Lower lobe of right lung (tissue), 2 donors: ENCODE results near the gene ANKS4B. TPM values are rescaled to one million over a fixed set of nuclear protein-coding genes. Genes with fewer than 3 reads are reported as not detected.

ENCODE experiments used
- ATAC-seq, 2 donors: fragments of 200-7000 bp; cut with Tn5 transposase; one replicate each; pipeline ENCODE4 v1.9.1; 2020 to 2022; ENCODE audit warnings: mild to moderate bottlenecking in 2 of 2, moderate library complexity in 2 of 2
- DNase-seq: peaks from one replicate; pipeline ENCODE4 v3.0.0-alpha.2; 2020
- H3K27ac ChIP-seq: fragments of 200-600 bp; one replicate; pipeline ENCODE4 v1.8.0; 2022
- H3K27me3 ChIP-seq: fragments of 200-600 bp; one replicate; pipeline ENCODE4 v1.8.0; 2022; ENCODE audit warnings: low read depth
- H3K36me3 ChIP-seq: fragments of 200-600 bp; one replicate; pipeline ENCODE4 v1.8.0; 2022; ENCODE audit warnings: mild to moderate bottlenecking
- H3K4me1 ChIP-seq: fragments of 200-600 bp; one replicate; pipeline ENCODE4 v1.8.0; 2022
- H3K4me3 ChIP-seq: fragments of 200-600 bp; one replicate; pipeline ENCODE4 v1.8.0; 2022; ENCODE audit warnings: mild to moderate bottlenecking
- H3K9me3 ChIP-seq: fragments of 200-600 bp; one replicate; pipeline ENCODE4 v1.8.0; 2022
- CTCF ChIP-seq: fragments of 200-600 bp; IDR thresholded peaks from one replicate; pipeline ENCODE4 v1.8.0; 2022; ENCODE audit warnings: antibody characterized with exemption, mild to moderate bottlenecking
- intact Hi-C: fragments of 100-400 bp; cut with DNase I; formaldehyde crosslinking; loops from one replicate; pipeline ENCODE4 v1.11.0; 2022
- total RNA-seq: library from RNA; stranded (reverse); fragmentation: NEBNext Ultra II Directional; extraction: Animal tissue kit (Norgen Biotek cat#: 25700); gene quantifications from one replicate; pipeline ENCODE4 v1.2.1, GENCODE V29; 2021
- donor health status: DM: no; HTN: yes; CAD: no; lungs with severe emphysema.

The ANKS4B gene
- total RNA-seq, 1 donor from 2014 or later = not detected

- Histone ChIP-seq H3K27me3 (no peaks in the 10 kb centered on the region), H3K4me1 (no peaks in the 10 kb centered on the region), H3K27ac (no peak overlapping the region), H3K9me3 (no peaks in the 10 kb centered on the region), H3K36me3 (no peaks in the 10 kb centered on the region), H3K4me3 (no peak overlapping the region)
- ATAC-seq (peak in 1 of 2 donors; percentile 21), DNase-seq (no peak)
- intact Hi-C loops = no loop called here
- TF ChIP-seq CTCF = no peak
Measured at GRCh38 chr16:21218153-21218552, 15.3 kb upstream of the ANKS4B start.

DNA sequence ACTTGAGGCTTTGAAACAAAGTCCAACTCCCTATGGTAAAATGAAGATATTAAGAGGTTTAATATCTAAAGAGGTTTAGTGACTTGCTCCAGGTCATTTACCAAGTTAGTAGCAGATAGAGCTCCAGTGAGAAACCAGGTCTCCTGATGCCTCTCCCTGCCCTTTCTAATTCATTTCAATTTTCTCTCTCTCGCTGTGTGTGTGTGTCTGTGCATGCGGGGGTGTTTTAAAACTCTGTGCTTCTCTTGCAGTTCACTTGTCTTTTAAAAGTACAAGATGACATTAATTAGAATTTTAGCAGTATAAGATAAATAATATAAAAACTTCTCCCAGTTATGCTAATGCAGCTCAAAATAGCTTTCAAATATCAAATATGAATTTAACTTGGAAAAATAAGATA is 13.9 kb upstream of the ANKS4B start:
- DNase-seq = no peak
- Histone ChIP-seq H3K36me3 (no peaks in the 10 kb centered on the region), H3K4me1 (no peaks in the 10 kb centered on the region), H3K27ac (no peak overlapping the region), H3K4me3 (no peak overlapping the region), H3K9me3 (no peaks in the 10 kb centered on the region), H3K27me3 (peaks cover 4% of the 10 kb centered on the region)
- TF ChIP-seq CTCF = no peak
- intact Hi-C loops = no loop called here
- ATAC-seq = no peak

GRCh38 chr16:21222495-21223337 is 10.8 kb upstream of the ANKS4B start:
- no peaks in the 10 kb centered on the region for H3K36me3 ChIP-seq
- DNase-seq (no peak), ATAC-seq (peak; percentile 84 to 92)
- peaks cover 4% of the 10 kb centered on the region for H3K27me3 ChIP-seq
- no peaks in the 10 kb centered on the region for H3K9me3 ChIP-seq
- TF ChIP-seq CTCF = no peak
- peak overlapping the region; percentile 31 for H3K27ac ChIP-seq
- intact Hi-C loops = no loop called here
- H3K4me1 ChIP-seq = no peaks in the 10 kb centered on the region
- no peak overlapping the region for H3K4me3 ChIP-seq

DNA sequence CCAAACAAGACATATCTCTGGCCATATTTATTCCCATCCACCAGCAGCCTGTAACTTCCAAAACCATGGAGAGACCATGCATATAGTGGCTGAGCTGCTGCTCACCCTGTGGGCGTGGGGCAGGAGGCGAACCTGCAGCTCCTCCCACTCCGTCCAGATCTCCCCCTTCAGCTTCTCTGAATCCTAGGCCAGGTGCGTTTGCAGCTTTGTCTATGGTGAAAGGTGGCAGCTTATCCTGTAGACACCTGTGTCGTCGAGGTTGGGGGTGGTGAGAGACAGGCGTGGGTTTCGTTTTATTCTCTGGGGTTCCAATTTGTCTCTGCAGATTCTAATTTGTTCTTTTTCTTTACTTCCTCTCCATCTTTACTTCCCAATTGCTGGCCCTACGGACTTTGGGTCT is 9.7 kb upstream of the ANKS4B start:
- Histone ChIP-seq H3K27ac (no peak overlapping the region), H3K27me3 (peaks cover 4% of the 10 kb centered on the region), H3K36me3 (no peaks in the 10 kb centered on the region), H3K4me1 (no peaks in the 10 kb centered on the region), H3K4me3 (no peak overlapping the region), H3K9me3 (no peaks in the 10 kb centered on the region)
- intact Hi-C loops = no loop called here
- DNase-seq (no peak), ATAC-seq (no peak)
- TF ChIP-seq CTCF = no peak

DNA sequence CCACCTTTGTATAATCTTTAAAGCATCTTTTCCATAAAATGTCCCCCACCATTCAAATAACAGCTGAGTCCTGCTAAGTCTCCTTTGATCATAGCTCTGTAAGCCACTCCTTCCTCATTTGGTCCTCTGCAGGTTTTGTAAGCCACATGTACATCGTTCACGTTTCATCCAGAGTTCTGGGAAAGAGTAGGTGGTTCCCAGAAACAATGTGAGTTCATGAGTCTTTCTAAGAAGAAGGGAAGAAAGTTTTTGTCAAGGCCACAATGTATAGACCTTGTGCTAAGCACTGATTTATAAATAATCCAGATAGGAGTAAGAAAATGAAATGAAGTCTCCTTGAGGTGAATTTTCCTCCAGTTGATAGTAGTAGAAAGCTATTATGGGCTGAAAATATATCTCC is 8.7 kb upstream of the ANKS4B start:
- no peak overlapping the region for H3K27ac ChIP-seq
- no peaks in the 10 kb centered on the region for H3K9me3 ChIP-seq
- H3K36me3 ChIP-seq = no peaks in the 10 kb centered on the region
- H3K4me1 ChIP-seq = no peaks in the 10 kb centered on the region
- intact Hi-C loops = no loop called here
- DNase-seq = no peak
- H3K4me3 ChIP-seq = no peak overlapping the region
- H3K27me3 ChIP-seq = peaks cover 4% of the 10 kb centered on the region
- peak in 1 of 2 donors; percentile 36 for ATAC-seq
- no peak for TF ChIP-seq CTCF
